Neural cell (in vitro differentiated cells): ENCODE results near the gene TLE2.

Source experiments
- CTCF ChIP-seq: fragments of 450-650 bp; IDR thresholded peaks from 2 replicates; pipeline ENCODE4 v1.5.1; 2014; ENCODE audit warnings: antibody characterized with exemption, mild to moderate bottlenecking, moderate library complexity; ENCODE audit not compliant: poor library complexity, severe bottlenecking
- EP300 ChIP-seq: fragments of 450-650 bp; conservative IDR thresholded peaks from 2 replicates; pipeline ENCODE4 v1.6.1; 2014; ENCODE audit warnings: antibody characterized with exemption, mild to moderate bottlenecking, moderate library complexity; ENCODE audit not compliant: poor library complexity, severe bottlenecking
- EZH2 ChIP-seq: fragments of 200-600, 300-800 bp; shearing (Covaris generic), sonication (generic); IDR thresholded peaks from 2 replicates; pipeline ENCODE4 v1.6.1; 2014; ENCODE audit warnings: antibody characterized with exemption, low read length, borderline replicate concordance, mild to moderate bottlenecking; ENCODE audit not compliant: insufficient read depth, poor library complexity, severe bottlenecking

- no peak for TF ChIP-seq EZH2
- TF ChIP-seq CTCF = no peak
- no peak for TF ChIP-seq EP300
These were observed 6.5 kb upstream of the TLE2 start for GRCh38 chr19:3035542-3036118.
